Stomach (tissue), 4 donors: ENCODE data around the gene HOXA6.

Experiments used
- POLR2A ChIP-seq, 4 donors: fragments of 450-650 bp; IDR thresholded peaks; one replicate each; pipeline ENCODE4 v1.6.1; 2016; ENCODE audit warnings: antibody characterized with exemption in 4 of 4, control low read depth in 2 of 4, mild to moderate bottlenecking in 1 of 4, moderate library complexity in 1 of 4
- TF ChIP-seq, protein P1 (sequence below), 7 experiments: fragments of 450-650 bp in 4 of 7; fragments of 200-600 bp in 3 of 7; sonication (generic) in 3 of 7; IDR thresholded peaks; one replicate each; pipeline ENCODE4 v1.5.1; 2016 to 2019; ENCODE audit warnings: antibody characterized with exemption in 7 of 7, control low read depth in 2 of 7, mild to moderate bottlenecking in 1 of 7

DNA sequence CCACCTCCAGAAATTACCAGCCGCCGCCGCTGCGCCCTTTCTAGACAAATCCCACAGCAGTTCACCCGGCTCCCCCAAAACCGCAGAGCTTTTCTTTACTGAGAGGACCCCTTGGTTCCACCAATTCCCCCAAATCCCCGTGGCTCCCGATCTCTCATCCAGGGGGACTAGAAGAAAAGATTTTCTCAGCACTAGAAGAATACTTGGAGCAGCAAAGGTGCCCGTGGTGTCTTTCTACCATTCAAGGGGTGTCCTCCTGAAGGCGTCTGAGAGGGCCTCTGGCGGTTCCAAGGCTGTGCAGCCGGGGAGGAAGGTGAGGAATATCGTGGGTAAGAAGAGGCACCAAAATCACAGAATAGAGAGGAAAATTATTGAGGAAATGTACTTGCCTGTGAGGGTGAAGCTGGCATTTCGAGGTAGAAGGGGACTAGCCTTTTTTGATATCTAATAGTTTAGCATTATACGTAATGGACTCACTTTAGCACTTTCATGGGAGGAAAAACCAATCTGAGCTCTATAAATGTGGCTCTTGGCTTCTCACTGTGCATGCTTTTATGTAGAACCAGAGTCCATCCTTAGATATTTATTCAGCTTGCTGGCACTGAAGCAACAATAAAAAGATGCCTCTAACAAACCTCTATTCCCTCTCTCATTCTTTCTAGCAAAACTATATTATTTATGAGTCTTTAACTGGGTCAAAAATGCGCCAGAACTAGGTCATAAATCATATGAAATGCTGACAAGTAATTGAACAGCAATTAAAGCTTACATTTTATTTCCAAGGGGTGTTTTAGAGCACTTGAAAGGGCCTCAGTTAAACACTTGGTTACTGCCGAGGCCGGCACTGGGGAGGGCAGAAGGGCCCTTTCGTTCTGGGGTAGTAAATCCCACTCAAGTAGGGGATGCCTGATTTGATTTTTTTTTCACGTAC lies 31.3 kb downstream of the HOXA6 start:
- TF ChIP-seq, protein P1, sequence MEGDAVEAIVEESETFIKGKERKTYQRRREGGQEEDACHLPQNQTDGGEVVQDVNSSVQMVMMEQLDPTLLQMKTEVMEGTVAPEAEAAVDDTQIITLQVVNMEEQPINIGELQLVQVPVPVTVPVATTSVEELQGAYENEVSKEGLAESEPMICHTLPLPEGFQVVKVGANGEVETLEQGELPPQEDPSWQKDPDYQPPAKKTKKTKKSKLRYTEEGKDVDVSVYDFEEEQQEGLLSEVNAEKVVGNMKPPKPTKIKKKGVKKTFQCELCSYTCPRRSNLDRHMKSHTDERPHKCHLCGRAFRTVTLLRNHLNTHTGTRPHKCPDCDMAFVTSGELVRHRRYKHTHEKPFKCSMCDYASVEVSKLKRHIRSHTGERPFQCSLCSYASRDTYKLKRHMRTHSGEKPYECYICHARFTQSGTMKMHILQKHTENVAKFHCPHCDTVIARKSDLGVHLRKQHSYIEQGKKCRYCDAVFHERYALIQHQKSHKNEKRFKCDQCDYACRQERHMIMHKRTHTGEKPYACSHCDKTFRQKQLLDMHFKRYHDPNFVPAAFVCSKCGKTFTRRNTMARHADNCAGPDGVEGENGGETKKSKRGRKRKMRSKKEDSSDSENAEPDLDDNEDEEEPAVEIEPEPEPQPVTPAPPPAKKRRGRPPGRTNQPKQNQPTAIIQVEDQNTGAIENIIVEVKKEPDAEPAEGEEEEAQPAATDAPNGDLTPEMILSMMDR (IDR thresholded peaks at IDR 0.05): no peak
- no peak for TF ChIP-seq POLR2A (IDR thresholded peaks at IDR 0.05)
